Ishikawa (cell line): ENCODE measurements around the gene PHOX2B.

Experiments
- CEBPB ChIP-seq: IDR thresholded peaks from 2 replicates; pipeline ENCODE4 v1.6.1; 2012
- CREB1 ChIP-seq: IDR thresholded peaks from 2 replicates; pipeline ENCODE4 v1.6.1; 2012; ENCODE audit warnings: low read depth
- EGR1 ChIP-seq: IDR thresholded peaks from 2 replicates; pipeline ENCODE4 v1.6.1; 2012
- EP300 ChIP-seq: IDR thresholded peaks from 2 replicates; pipeline ENCODE4 v1.6.1; 2012; ENCODE audit warnings: borderline replicate concordance
- FOXM1 ChIP-seq: IDR thresholded peaks from 2 replicates; pipeline ENCODE4 v1.6.1; 2012; ENCODE audit warnings: low read depth, borderline replicate concordance
- MAX ChIP-seq: IDR thresholded peaks from 2 replicates; pipeline ENCODE4 v1.6.1; 2012
- NFIC ChIP-seq: IDR thresholded peaks from 2 replicates; pipeline ENCODE4 v1.6.1; 2012
- RAD21 ChIP-seq: IDR thresholded peaks from 2 replicates; pipeline ENCODE4 v1.6.1; 2012; ENCODE audit warnings: low read depth
- REST ChIP-seq: IDR thresholded peaks from 2 replicates; pipeline ENCODE4 v1.6.1; 2012; ENCODE audit warnings: low read depth, mild to moderate bottlenecking
- TAF1 ChIP-seq: IDR thresholded peaks from 2 replicates; pipeline ENCODE4 v1.6.1; 2012; ENCODE audit warnings: low read depth, mild to moderate bottlenecking
- TCF12 ChIP-seq: IDR thresholded peaks from 2 replicates; pipeline ENCODE4 v1.6.1; 2012; ENCODE audit warnings: low read depth
- TEAD4 ChIP-seq: IDR thresholded peaks from 2 replicates; pipeline ENCODE4 v1.6.1; 2012
- YY1 ChIP-seq: IDR thresholded peaks from 2 replicates; pipeline ENCODE4 v1.6.1; 2012; ENCODE audit warnings: low read depth
- ZBTB7A ChIP-seq: IDR thresholded peaks from 2 replicates; pipeline ENCODE4 v1.6.1; 2012; ENCODE audit warnings: low read depth
- TF ChIP-seq, protein P1 (sequence below): IDR thresholded peaks from 2 replicates; pipeline ENCODE4 v1.6.1; 2012

PHOX2B gene

DNA sequence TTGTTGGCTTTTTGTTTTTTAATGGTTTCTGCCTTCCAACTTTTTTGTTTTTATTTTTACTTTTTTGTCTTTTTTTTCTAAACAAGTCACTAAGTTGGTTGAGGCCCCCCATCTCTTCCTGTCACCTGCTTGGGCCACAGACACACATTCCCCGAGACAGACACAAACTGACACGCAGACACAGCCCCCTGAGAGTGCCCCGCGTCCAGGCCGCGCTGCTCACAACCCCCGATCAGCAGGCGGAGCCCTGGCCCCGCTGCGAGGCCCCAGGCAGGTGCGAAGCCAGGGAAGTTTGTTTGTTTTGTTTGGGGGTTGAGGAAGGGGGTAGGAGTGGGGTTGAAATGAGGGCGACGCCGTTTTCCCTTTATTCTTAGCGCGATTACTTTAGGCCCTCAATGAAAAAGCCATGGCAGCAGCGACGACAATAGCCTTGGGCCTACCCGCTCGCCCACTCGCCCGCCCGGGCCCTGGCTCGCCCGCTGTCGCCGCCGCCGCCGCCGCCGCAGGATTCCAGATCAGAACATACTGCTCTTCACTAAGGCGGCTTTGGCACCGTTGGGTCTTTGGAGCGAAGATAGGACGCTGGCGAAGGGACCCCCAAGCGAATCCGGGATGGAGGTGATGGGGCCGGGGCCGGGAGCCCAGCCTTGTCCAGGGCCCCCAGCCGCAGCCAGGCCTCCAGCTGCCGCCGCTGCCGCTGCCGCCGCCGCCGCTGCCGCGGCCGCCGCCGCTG lies 3.1 kb downstream of the PHOX2B start:
- TF ChIP-seq EP300 (no peak), FOXM1 (no peak), REST (no peak), EGR1 (no peak), TEAD4 (no peak)

- TF ChIP-seq ZBTB7A (no peak), FOXM1 (no peak), EGR1 (no peak), CREB1 (no peak), NFIC (no peak), TAF1 (no peak), RAD21 (no peak), EP300 (no peak), TCF12 (no peak), TEAD4 (no peak)
Observed at GRCh38 chr4:41744572-41745291, 3.8 kb downstream of the PHOX2B start.

- TF ChIP-seq TCF12 (no peak), RAD21 (no peak), FOXM1 (no peak), CREB1 (no peak), TEAD4 (no peak), ZBTB7A (no peak), EGR1 (no peak), NFIC (no peak), EP300 (no peak), MAX (no peak), TAF1 (no peak), YY1 (no peak), REST (no peak), CEBPB (no peak)
- TF ChIP-seq, protein P1, sequence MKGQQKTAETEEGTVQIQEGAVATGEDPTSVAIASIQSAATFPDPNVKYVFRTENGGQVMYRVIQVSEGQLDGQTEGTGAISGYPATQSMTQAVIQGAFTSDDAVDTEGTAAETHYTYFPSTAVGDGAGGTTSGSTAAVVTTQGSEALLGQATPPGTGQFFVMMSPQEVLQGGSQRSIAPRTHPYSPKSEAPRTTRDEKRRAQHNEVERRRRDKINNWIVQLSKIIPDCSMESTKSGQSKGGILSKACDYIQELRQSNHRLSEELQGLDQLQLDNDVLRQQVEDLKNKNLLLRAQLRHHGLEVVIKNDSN, result no peak
Observed at GRCh38 chr4:41741354-41741753, 7.2 kb downstream of the PHOX2B start.

DNA sequence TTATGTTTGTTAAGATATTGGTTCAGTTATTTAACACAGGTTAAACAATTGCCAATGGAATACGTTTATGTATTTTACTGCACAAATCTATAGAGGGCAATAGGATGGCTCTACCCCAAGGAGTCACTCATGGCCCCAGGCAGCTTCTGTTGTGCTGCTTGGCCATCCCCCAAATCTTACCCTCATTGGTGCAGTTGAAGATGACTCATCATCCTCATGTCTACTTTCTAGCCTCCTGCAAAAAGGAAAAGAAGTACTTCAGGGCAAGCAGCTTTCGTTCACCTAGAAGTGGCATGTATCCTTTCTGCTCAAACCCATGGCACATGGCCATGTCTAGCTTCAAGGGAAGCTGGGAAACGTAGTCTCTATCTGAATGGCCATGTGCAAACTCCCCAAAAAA lies 14.2 kb downstream of the PHOX2B start:
- TF ChIP-seq MAX, result no peak
- TF ChIP-seq CREB1, result no peak
- no peak for TF ChIP-seq NFIC
- no peak for TF ChIP-seq CEBPB
- TF ChIP-seq RAD21, result no peak
- TF ChIP-seq EGR1, result no peak
- no peak for TF ChIP-seq EP300
- TF ChIP-seq, protein P1, result no peak
- no peak for TF ChIP-seq TEAD4
- TF ChIP-seq REST, result no peak
